Glutamatergic neuron (in vitro differentiated cells): ENCODE data around the gene AHCYL1. TPM values are rescaled to one million over a fixed set of nuclear protein-coding genes. Genes with fewer than 3 reads are reported as not detected.

ENCODE experiments used
- DNase-seq: peaks from one replicate; pipeline ENCODE4 v3.0.0; 2022
- H3K27ac Mint-ChIP-seq: one replicate; pipeline ENCODE4 v1.8.0; 2020; ENCODE audit warnings: mild to moderate bottlenecking, mixed read lengths, inconsistent platforms; ENCODE audit not compliant: unreplicated experiment
- H3K27me3 Mint-ChIP-seq: one replicate; pipeline ENCODE4 v1.8.0; 2020; ENCODE audit warnings: mild to moderate bottlenecking, moderate library complexity, mixed read lengths, inconsistent platforms; ENCODE audit not compliant: unreplicated experiment
- H3K36me3 Mint-ChIP-seq: one replicate; pipeline ENCODE4 v1.8.0; 2020; ENCODE audit warnings: mild to moderate bottlenecking, mixed read lengths, inconsistent platforms; ENCODE audit not compliant: unreplicated experiment
- H3K4me1 Mint-ChIP-seq: one replicate; pipeline ENCODE4 v1.8.0; 2020; ENCODE audit warnings: mild to moderate bottlenecking, low read depth, mixed read lengths, inconsistent platforms; ENCODE audit not compliant: unreplicated experiment
- H3K4me3 Mint-ChIP-seq: one replicate; pipeline ENCODE4 v1.8.0; 2020; ENCODE audit warnings: mild to moderate bottlenecking, mixed read lengths, inconsistent platforms; ENCODE audit not compliant: unreplicated experiment
- H3K9me3 Mint-ChIP-seq: one replicate; pipeline ENCODE4 v1.8.0; 2020; ENCODE audit warnings: mild to moderate bottlenecking, moderate library complexity, mixed read lengths, inconsistent platforms; ENCODE audit not compliant: unreplicated experiment
- CTCF ChIP-seq: fragments of 200-600 bp; sonication (generic); IDR thresholded peaks from one replicate; pipeline ENCODE4 v1.5.0; 2021; ENCODE audit not compliant: partially characterized antibody, unreplicated experiment
- long read RNA-seq: library from polyadenylated mRNA; unstranded; transcript quantifications from one replicate; pipeline ENCODE4 v2.0.0, GENCODE V29; 2020; ENCODE audit not compliant: unreplicated experiment
- total RNA-seq: library from RNA; stranded (reverse); fragmentation: NEBNext Ultra II Directional; extraction: Animal tissue kit (Norgen Biotek cat#: 25700); gene quantifications from one replicate; pipeline ENCODE4 v1.2.1, GENCODE V29; 2021; ENCODE audit not compliant: unreplicated experiment

The AHCYL1 gene
- total RNA-seq, result 73.8 TPM
- long read RNA-seq, full-length matches to known transcripts, result 2 of 6 reads
- long read RNA-seq, partial matches to known transcripts, result 1 of 6 reads
- long read RNA-seq, other reads (novel, unspliced or antisense), result 3 of 6 reads

GRCh38 chr1:109984456-109985246 lies at the start of gene AHCYL1:
TSS of gene AHCYL1 (plus strand) at chr1:109984765. CDS start at chr1:109985053, 288 bp downstream.
- Mint-ChIP-seq H3K27me3 (peaks cover 8% of the 10 kb centered on the region), H3K27ac (peak within 1 kb of the TSS; percentile 97), H3K4me1 (peaks cover 12% of the 10 kb centered on the region), H3K9me3 (peaks cover 14% of the 10 kb centered on the region), H3K36me3 (no peaks in the 10 kb centered on the region), H3K4me3 (peak within 1 kb of the TSS; percentile 99)
- DNase-seq, result peak; percentile 99
- TF ChIP-seq CTCF, result peak; percentile 93

GRCh38 chr1:109935451-109935900 lies 49.1 kb upstream of the AHCYL1 start:
- H3K4me3 Mint-ChIP-seq, result no peak overlapping the region
- H3K27ac Mint-ChIP-seq, result no peak overlapping the region
- peaks cover 8% of the 10 kb centered on the region for H3K9me3 Mint-ChIP-seq
- peaks cover 6% of the 10 kb centered on the region for H3K27me3 Mint-ChIP-seq
- H3K36me3 Mint-ChIP-seq, result peaks cover 10% of the 10 kb centered on the region
- peaks cover 2% of the 10 kb centered on the region for H3K4me1 Mint-ChIP-seq
- no peak for DNase-seq
- TF ChIP-seq CTCF, result no peak

GRCh38 chr1:109937738-109938137 lies 46.8 kb upstream of the AHCYL1 start:
- Mint-ChIP-seq H3K27ac (no peak overlapping the region), H3K36me3 (peaks cover 10% of the 10 kb centered on the region), H3K27me3 (peaks cover 2% of the 10 kb centered on the region), H3K4me3 (no peak overlapping the region), H3K9me3 (peaks cover 7% of the 10 kb centered on the region), H3K4me1 (no peaks in the 10 kb centered on the region)
- no peak for DNase-seq
- TF ChIP-seq CTCF, result no peak

- no peak overlapping the region for H3K27ac Mint-ChIP-seq
- H3K4me1 Mint-ChIP-seq, result no peaks in the 10 kb centered on the region
- H3K4me3 Mint-ChIP-seq, result no peak overlapping the region
- peaks cover 7% of the 10 kb centered on the region for H3K9me3 Mint-ChIP-seq
- H3K36me3 Mint-ChIP-seq, result peaks cover 10% of the 10 kb centered on the region
- DNase-seq, result no peak
- peaks cover 2% of the 10 kb centered on the region for H3K27me3 Mint-ChIP-seq
- TF ChIP-seq CTCF, result no peak
Observed at GRCh38 chr1:109938556-109938955, 46.0 kb upstream of the AHCYL1 start.

GRCh38 chr1:109942434-109942833 lies 42.1 kb upstream of the AHCYL1 start:
- DNase-seq, result no peak
- no peak overlapping the region for H3K4me3 Mint-ChIP-seq
- no peak overlapping the region for H3K27ac Mint-ChIP-seq
- no peak for TF ChIP-seq CTCF
- peaks cover 6% of the 10 kb centered on the region for H3K9me3 Mint-ChIP-seq
- peaks cover 9% of the 10 kb centered on the region for H3K36me3 Mint-ChIP-seq
- H3K27me3 Mint-ChIP-seq, result peaks cover 4% of the 10 kb centered on the region
- no peaks in the 10 kb centered on the region for H3K4me1 Mint-ChIP-seq
